Fibroblast of mammary gland (primary cell): ENCODE measurements around the gene ADAM22.

Experiments
- DNase-seq: peaks from one replicate; pipeline ENCODE4 v3.0.0-alpha.2; 2010; ENCODE audit warnings: low read depth
- H3K4me3 ChIP-seq: 2 replicates; pipeline ENCODE4 v1.5.1; 2011; ENCODE audit warnings: low read depth, mild to moderate bottlenecking, low read length, moderate library complexity; ENCODE audit not compliant: control insufficient read depth
- CTCF ChIP-seq: conservative IDR thresholded peaks from 2 replicates; pipeline ENCODE4 v1.5.1; 2011; ENCODE audit warnings: low read depth, low read length, inconsistent platforms; ENCODE audit not compliant: control insufficient read depth, insufficient read depth

The ADAM22 gene

GRCh38 chr7:88111140-88111743 lies 177.2 kb downstream of the ADAM22 start:
- peak; percentile 68 for DNase-seq
- no peak overlapping the region for H3K4me3 ChIP-seq
- TF ChIP-seq CTCF, result peak; percentile 57

- DNase-seq, result no peak
Observed at GRCh38 chr7:88111954-88112471, 178.0 kb downstream of the ADAM22 start.

GRCh38 chr7:88115258-88115796 lies 181.3 kb downstream of the ADAM22 start:
- DNase-seq, result no peak
- no peak overlapping the region for H3K4me3 ChIP-seq
- no peak for TF ChIP-seq CTCF

More at GRCh38 chr7:88111954-88112471, 178.0 kb downstream of the ADAM22 start:
- no peak for TF ChIP-seq CTCF
- H3K4me3 ChIP-seq, result no peak overlapping the region

- TF ChIP-seq CTCF, result no peak
- H3K4me3 ChIP-seq, result no peak overlapping the region
- no peak for DNase-seq
Observed at GRCh38 chr7:88115816-88116215, 181.8 kb downstream of the ADAM22 start.

GRCh38 chr7:88116235-88116795 lies 182.3 kb downstream of the ADAM22 start:
- TF ChIP-seq CTCF, result no peak
- no peak for DNase-seq
- no peak overlapping the region for H3K4me3 ChIP-seq

GRCh38 chr7:88117325-88117724 lies 183.3 kb downstream of the ADAM22 start:
- no peak overlapping the region for H3K4me3 ChIP-seq
- TF ChIP-seq CTCF, result no peak
- DNase-seq, result no peak

- no peak for DNase-seq
- H3K4me3 ChIP-seq, result no peak overlapping the region
- TF ChIP-seq CTCF, result no peak
Observed at GRCh38 chr7:88121335-88121734, 187.3 kb downstream of the ADAM22 start.
